Measurements from ENCODE around the gene EIF4EBP2. TPM values are rescaled to one million over a fixed set of nuclear protein-coding genes. Genes with fewer than 3 reads are reported as not detected.

EIF4EBP2 gene
- total RNA-seq, 1 experiment from 2014 or later: 93.2 TPM

DNA sequence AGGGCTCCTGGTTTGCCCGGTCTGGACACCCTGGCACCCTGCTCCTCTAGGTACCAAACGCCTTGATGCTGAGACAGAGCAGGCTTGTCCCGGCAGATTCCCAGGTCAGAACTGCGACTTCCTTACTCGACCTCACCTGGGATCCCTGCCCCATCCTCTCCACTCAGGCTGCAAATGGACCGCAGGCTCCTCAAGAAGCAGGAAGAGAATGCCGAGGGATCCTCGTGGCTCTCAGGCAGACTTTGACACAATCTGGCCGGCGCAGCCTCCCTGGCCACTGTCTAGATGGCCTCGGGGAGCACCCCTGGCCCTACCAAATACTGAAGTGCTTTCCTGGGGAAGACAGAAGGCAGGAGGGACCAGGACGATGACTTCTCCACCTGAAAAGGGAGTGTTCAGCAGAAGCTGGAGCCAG, 38.0 kb downstream of the EIF4EBP2 start:
- H3K4me3 Mint-ChIP-seq: peak overlapping the region; percentile 74 to 75
- H3K79me2 ChIP-seq (ENCODE audit: insufficient read depth, low read length): peaks cover 3% of the 10 kb centered on the region; the same call in 1 of the 2 replicates
- H3K27ac Mint-ChIP-seq: peak overlapping the region in 1 of 3 experiments; percentile 14; a peak in 1 of 7 replicates
- no peak overlapping the region for H3K27ac ChIP-seq (ENCODE audit: insufficient read length, low read depth, low read length)
- no CpG with 5 or more reads among the region's 12 CpGs for WGBS (ENCODE audit: extremely low coverage, insufficient read length, low lambda C conversion rate)
- no peak overlapping the region for H2BK12ac ChIP-seq (ENCODE audit: insufficient read length, low read depth, low read length)
- H4K8ac ChIP-seq (replicated peaks; ENCODE audit: insufficient read length, low read depth, low read length): no peak overlapping the region
- no peak overlapping the region for H2BK15ac ChIP-seq (ENCODE audit: low read depth, low read length)
- H3K18ac ChIP-seq (ENCODE audit: insufficient read length, low read depth, low read length): peak overlapping the region; percentile 3
- no peak overlapping the region for H3K23ac ChIP-seq (ENCODE audit: insufficient read length, low read depth, low read length)
- no peak overlapping the region for H3K4ac ChIP-seq (ENCODE audit: low read depth, low read length)
- no peak overlapping the region for H2BK20ac ChIP-seq (ENCODE audit: low read depth, low read length, poor library complexity, severe bottlenecking)
- H3K56ac ChIP-seq (ENCODE audit: insufficient read length, low read depth, low read length): no peak overlapping the region
- H3K4me2 ChIP-seq (ENCODE audit: insufficient read depth, insufficient read length, low read length): peak overlapping the region; percentile 66
- no peak overlapping the region for H2BK120ac ChIP-seq (ENCODE audit: low read depth, low read length, poor library complexity, severe bottlenecking)
- H3T11ph ChIP-seq (ENCODE audit: low read length): no peak overlapping the region
- peaks cover 0 to 23% (median 2%) of the 10 kb centered on the region in 3 experiments; a peak in 2 of 7 replicates for H3K36me3 Mint-ChIP-seq (ENCODE audit: insufficient read depth in 1 of 3, low read depth in 3 of 3)
- H3K9me3 ChIP-seq (ENCODE audit: control insufficient read depth, low read depth, low read length): no peaks in the 10 kb centered on the region
- H3K9me3 Mint-ChIP-seq: peaks cover 0 to 4% of the 10 kb centered on the region in 2 experiments; a peak in 2 of 5 replicates
- H2AK5ac ChIP-seq (ENCODE audit: insufficient read length, low read length): no peak overlapping the region
- H2AFZ ChIP-seq (ENCODE audit: low read length): no peak overlapping the region
- no peak for DNase-seq
- H4K5ac ChIP-seq (ENCODE audit: insufficient read length, low read depth, low read length): no peak overlapping the region
- H3K9ac ChIP-seq (ENCODE audit: extremely low read depth, insufficient read length, low read length): no peak overlapping the region
- peaks cover 50% of the 10 kb centered on the region for H3K27me3 Mint-ChIP-seq (ENCODE audit: low read depth)
- peaks cover 7% of the 10 kb centered on the region; the same call in 1 of the 2 replicates for H3K27me3 ChIP-seq (ENCODE audit: insufficient read depth, low read length)
- H2BK5ac ChIP-seq (ENCODE audit: insufficient read length, low read length): no peak overlapping the region
- H4K20me1 ChIP-seq (ENCODE audit: control insufficient read depth, insufficient read depth, insufficient read length): no peaks in the 10 kb centered on the region
- no peaks in the 10 kb centered on the region for H3K79me1 ChIP-seq (ENCODE audit: insufficient read depth, low read depth, low read length, poor library complexity, severe bottlenecking)
- peaks cover 9% of the 10 kb centered on the region; the same call in 1 of the 2 replicates for H3K4me1 ChIP-seq (ENCODE audit: insufficient read depth, low read length)
- H3K14ac ChIP-seq (ENCODE audit: insufficient read depth, low read length): 0 out of 2 replicates have a peak overlapping the region, but pooled peaks have one; percentile 2
- H4K91ac ChIP-seq (ENCODE audit: insufficient read length, low read depth, low read length): no peak overlapping the region
- H3K4me1 Mint-ChIP-seq: peaks cover 50 to 55% of the 10 kb centered on the region in 2 experiments
- TF ChIP-seq, protein P1, sequence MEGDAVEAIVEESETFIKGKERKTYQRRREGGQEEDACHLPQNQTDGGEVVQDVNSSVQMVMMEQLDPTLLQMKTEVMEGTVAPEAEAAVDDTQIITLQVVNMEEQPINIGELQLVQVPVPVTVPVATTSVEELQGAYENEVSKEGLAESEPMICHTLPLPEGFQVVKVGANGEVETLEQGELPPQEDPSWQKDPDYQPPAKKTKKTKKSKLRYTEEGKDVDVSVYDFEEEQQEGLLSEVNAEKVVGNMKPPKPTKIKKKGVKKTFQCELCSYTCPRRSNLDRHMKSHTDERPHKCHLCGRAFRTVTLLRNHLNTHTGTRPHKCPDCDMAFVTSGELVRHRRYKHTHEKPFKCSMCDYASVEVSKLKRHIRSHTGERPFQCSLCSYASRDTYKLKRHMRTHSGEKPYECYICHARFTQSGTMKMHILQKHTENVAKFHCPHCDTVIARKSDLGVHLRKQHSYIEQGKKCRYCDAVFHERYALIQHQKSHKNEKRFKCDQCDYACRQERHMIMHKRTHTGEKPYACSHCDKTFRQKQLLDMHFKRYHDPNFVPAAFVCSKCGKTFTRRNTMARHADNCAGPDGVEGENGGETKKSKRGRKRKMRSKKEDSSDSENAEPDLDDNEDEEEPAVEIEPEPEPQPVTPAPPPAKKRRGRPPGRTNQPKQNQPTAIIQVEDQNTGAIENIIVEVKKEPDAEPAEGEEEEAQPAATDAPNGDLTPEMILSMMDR (conservative IDR thresholded peaks at IDR 0.05): no peak
- H3K23me2 ChIP-seq (ENCODE audit: insufficient read length, low read depth, low read length, poor library complexity, severe bottlenecking): peaks cover 14% of the 10 kb centered on the region

All from H9 (cell line).